H9 (cell line): Measurements from ENCODE around the gene PGLYRP4. TPM values are rescaled to one million over a fixed set of nuclear protein-coding genes. Genes with fewer than 3 reads are reported as not detected.

Experiments
- DNase-seq: peaks from one replicate; pipeline ENCODE4 v3.0.0-alpha.2; 2017
- H2AFZ ChIP-seq: one replicate; pipeline ENCODE4 v1.6.1; 2013; ENCODE audit warnings: mild to moderate bottlenecking, low read length, control low read depth, moderate library complexity
- H2AK5ac ChIP-seq: 2 replicates; pipeline ENCODE4 v1.6.1; 2013; ENCODE audit warnings: low read length, control low read depth, mixed read lengths; ENCODE audit not compliant: insufficient read length
- H2BK120ac ChIP-seq: one replicate; pipeline ENCODE4 v1.6.1; 2013; ENCODE audit warnings: low read depth, mild to moderate bottlenecking, low read length, control low read depth, inconsistent platforms; ENCODE audit not compliant: poor library complexity, severe bottlenecking
- H2BK12ac ChIP-seq: 2 replicates; pipeline ENCODE4 v1.6.1; 2013; ENCODE audit warnings: low read length, control low read depth, mixed read lengths, low read depth; ENCODE audit not compliant: insufficient read length
- H2BK15ac ChIP-seq: 2 replicates; pipeline ENCODE4 v1.6.1; 2013; ENCODE audit warnings: low read depth, low read length, control low read depth
- H2BK20ac ChIP-seq: one replicate; pipeline ENCODE4 v1.6.1; 2013; ENCODE audit warnings: low read depth, mild to moderate bottlenecking, low read length, control low read depth, inconsistent platforms; ENCODE audit not compliant: poor library complexity, severe bottlenecking
- H2BK5ac ChIP-seq: 2 replicates; pipeline ENCODE4 v1.6.1; 2013; ENCODE audit warnings: low read length, control low read depth, mixed read lengths; ENCODE audit not compliant: insufficient read length
- H3K14ac ChIP-seq: 2 replicates; pipeline ENCODE4 v1.6.1; 2013; ENCODE audit warnings: low read length, control low read depth; ENCODE audit not compliant: insufficient read depth
- H3K18ac ChIP-seq: 2 replicates; pipeline ENCODE4 v1.6.1; 2013; ENCODE audit warnings: low read depth, mild to moderate bottlenecking, mixed read lengths, low read length, control low read depth; ENCODE audit not compliant: insufficient read length
- H3K23ac ChIP-seq: 2 replicates; pipeline ENCODE4 v1.6.1; 2013; ENCODE audit warnings: low read length, control low read depth, mixed read lengths, low read depth; ENCODE audit not compliant: insufficient read length
- H3K23me2 ChIP-seq: 2 replicates; pipeline ENCODE4 v1.6.1; 2013; ENCODE audit warnings: low read depth, mild to moderate bottlenecking, mixed read lengths, low read length, control low read depth; ENCODE audit not compliant: insufficient read length, poor library complexity, severe bottlenecking
- H3K27ac ChIP-seq: 2 replicates; pipeline ENCODE4 v1.5.1; 2013; ENCODE audit warnings: low read length, control low read depth, mixed read lengths, low read depth; ENCODE audit not compliant: insufficient read length
- H3K27me3 ChIP-seq: 2 replicates; pipeline ENCODE4 v1.6.1; 2013; ENCODE audit warnings: low read length, control low read depth, inconsistent platforms; ENCODE audit not compliant: insufficient read depth
- H3K4ac ChIP-seq: 2 replicates; pipeline ENCODE4 v1.6.1; 2013; ENCODE audit warnings: low read depth, mild to moderate bottlenecking, control low read depth, inconsistent platforms, low read length, moderate library complexity
- H3K4me1 ChIP-seq: 2 replicates; pipeline ENCODE4 v1.6.1; 2013; ENCODE audit warnings: low read length, control low read depth, inconsistent platforms; ENCODE audit not compliant: insufficient read depth
- H3K4me2 ChIP-seq: 2 replicates; pipeline ENCODE4 v1.6.1; 2013; ENCODE audit warnings: low read length, control low read depth, mixed read lengths; ENCODE audit not compliant: insufficient read length, insufficient read depth
- H3K56ac ChIP-seq: 2 replicates; pipeline ENCODE4 v1.6.1; 2013; ENCODE audit warnings: low read depth, mild to moderate bottlenecking, mixed read lengths, low read length, control low read depth; ENCODE audit not compliant: insufficient read length
- H3K79me1 ChIP-seq: 2 replicates; pipeline ENCODE4 v1.6.1; 2013; ENCODE audit warnings: low read depth, mild to moderate bottlenecking, moderate library complexity, low read length, control low read depth, inconsistent platforms; ENCODE audit not compliant: insufficient read depth, poor library complexity, severe bottlenecking
- H3K79me2 ChIP-seq: 2 replicates; pipeline ENCODE4 v1.6.1; 2013; ENCODE audit warnings: low read length, control low read depth, inconsistent platforms; ENCODE audit not compliant: insufficient read depth
- H3K9ac ChIP-seq: 2 replicates; pipeline ENCODE4 v1.6.1; 2013; ENCODE audit warnings: low read length, control low read depth, mixed read lengths; ENCODE audit not compliant: insufficient read length; ENCODE audit errors: extremely low read depth
- H3K9me3 ChIP-seq: one replicate; pipeline ENCODE4 v1.6.1; 2013; ENCODE audit warnings: low read depth, low read length, inconsistent platforms; ENCODE audit not compliant: control insufficient read depth
- H3T11ph ChIP-seq: one replicate; pipeline ENCODE4 v1.6.1; 2013; ENCODE audit warnings: mild to moderate bottlenecking, low read length, control low read depth, inconsistent platforms
- H4K20me1 ChIP-seq: one replicate; pipeline ENCODE4 v1.6.1; 2013; ENCODE audit not compliant: control insufficient read depth, insufficient read length, insufficient read depth
- H4K5ac ChIP-seq: 2 replicates; pipeline ENCODE4 v1.6.1; 2013; ENCODE audit warnings: low read depth, mild to moderate bottlenecking, mixed read lengths, low read length, control low read depth; ENCODE audit not compliant: insufficient read length
- H4K8ac ChIP-seq: replicated peaks from 2 replicates; pipeline ENCODE4 v1.6.1; 2013; ENCODE audit warnings: low read length, control low read depth, mixed read lengths, low read depth; ENCODE audit not compliant: insufficient read length
- H4K91ac ChIP-seq: 2 replicates; pipeline ENCODE4 v1.6.1; 2013; ENCODE audit warnings: low read depth, mild to moderate bottlenecking, moderate library complexity, mixed read lengths, low read length, control low read depth; ENCODE audit not compliant: insufficient read length
- H3K27ac Mint-ChIP-seq, 3 experiments: 2 replicates in 2 of 3; 3 replicates in 1 of 3; pipeline ENCODE4 v1.8.0; 2020 to 2021; ENCODE audit warnings: mixed read lengths in 3 of 3, mild to moderate bottlenecking in 1 of 3, moderate library complexity in 1 of 3
- H3K27me3 Mint-ChIP-seq: 2 replicates; pipeline ENCODE4 v1.8.0; 2021; ENCODE audit warnings: low read depth, mild to moderate bottlenecking, moderate library complexity, mixed read lengths
- H3K36me3 Mint-ChIP-seq, 3 experiments: 2 replicates in 2 of 3; 3 replicates in 1 of 3; pipeline ENCODE4 v1.8.0; 2020 to 2021; ENCODE audit warnings: low read depth in 3 of 3, mixed read lengths in 3 of 3; ENCODE audit not compliant: insufficient read depth in 1 of 3
- H3K4me1 Mint-ChIP-seq, 2 experiments: 2 replicates each; pipeline ENCODE4 v1.8.0; 2020; ENCODE audit warnings: mixed read lengths in 2 of 2
- H3K4me3 Mint-ChIP-seq, 2 experiments: 2 replicates in 1 of 2; 3 replicates in 1 of 2; pipeline ENCODE4 v1.8.0; 2020 to 2021; ENCODE audit warnings: mild to moderate bottlenecking in 2 of 2, mixed read lengths in 2 of 2, moderate library complexity in 1 of 2
- H3K9me3 Mint-ChIP-seq, 2 experiments: 2 replicates in 1 of 2; 3 replicates in 1 of 2; pipeline ENCODE4 v1.8.0; 2020; ENCODE audit warnings: mild to moderate bottlenecking in 2 of 2, mixed read lengths in 2 of 2, moderate library complexity in 1 of 2
- CTCF ChIP-seq: fragments of 200-600 bp; sonication (generic); conservative IDR thresholded peaks from 3 replicates; pipeline ENCODE4 v1.8.0; 2021; ENCODE audit warnings: antibody characterized with exemption, mild to moderate bottlenecking
- WGBS: extraction: QIAGEN DNeasy Blood & Tissue Kit; methylation state at CpG from one replicate; pipeline ENCODE4 v1.1.7; 2013; ENCODE audit warnings: missing lambda C conversion rate, low lambda C conversion rate, mixed read lengths; ENCODE audit not compliant: insufficient read length; ENCODE audit errors: extremely low coverage; 5-methylcytosine and 5-hydroxymethylcytosine counted together
- total RNA-seq: library from RNA; stranded (reverse); gene quantifications from 2 replicates; pipeline ENCODE4 v1.2.1, GENCODE V29; 2021

PGLYRP4 gene
- total RNA-seq, 1 experiment from 2014 or later = not detected

GRCh38 chr1:153292185-153292584 is 56.5 kb downstream of the PGLYRP4 start:
- no peaks in the 10 kb centered on the region for H3K79me1 ChIP-seq
- no peak overlapping the region for H2BK12ac ChIP-seq
- H3K27ac ChIP-seq = no peak overlapping the region
- Mint-ChIP-seq H3K36me3 (no peaks in the 10 kb centered on the region), H3K9me3 (peaks cover 0 to 10% of the 10 kb centered on the region in 2 experiments; a peak in 3 of 5 replicates), H3K4me3 (no peak overlapping the region), H3K4me1 (peaks cover 0 to 6% of the 10 kb centered on the region in 2 experiments; a peak in 3 of 4 replicates), H3K27me3 (peaks cover 7% of the 10 kb centered on the region), H3K27ac (no peak overlapping the region; a peak in 1 of 7 replicates)
- H2BK120ac ChIP-seq = no peak overlapping the region
- H3K9me3 ChIP-seq = no peaks in the 10 kb centered on the region
- H3K27me3 ChIP-seq = no peaks in the 10 kb centered on the region
- WGBS = no CpG with 5 or more reads among the region's 8 CpGs
- no peak overlapping the region for H3K14ac ChIP-seq
- H3K79me2 ChIP-seq = no peaks in the 10 kb centered on the region
- no peaks in the 10 kb centered on the region for H3K4me1 ChIP-seq
- no peak overlapping the region for H3K4me2 ChIP-seq
- no peak overlapping the region for H2BK20ac ChIP-seq
- no peak overlapping the region for H2AK5ac ChIP-seq
- TF ChIP-seq CTCF = no peak
- H4K5ac ChIP-seq = no peak overlapping the region
- H4K8ac ChIP-seq = no peak overlapping the region
- H3K56ac ChIP-seq = no peak overlapping the region
- no peak overlapping the region for H4K91ac ChIP-seq
- no peak overlapping the region for H3K23ac ChIP-seq
- no peak overlapping the region for H3K18ac ChIP-seq
- H3T11ph ChIP-seq = no peak overlapping the region
- no peak overlapping the region for H2BK5ac ChIP-seq
- no peak for DNase-seq
- no peak overlapping the region for H2BK15ac ChIP-seq
- no peak overlapping the region for H2AFZ ChIP-seq
- H4K20me1 ChIP-seq = no peaks in the 10 kb centered on the region
- H3K4ac ChIP-seq = no peak overlapping the region
- H3K23me2 ChIP-seq = peaks cover 3% of the 10 kb centered on the region
- no peak overlapping the region for H3K9ac ChIP-seq
